HepG2 (cell line): ENCODE measurements around the gene CDK3. TPM values are rescaled to one million over a fixed set of nuclear protein-coding genes. Genes with fewer than 3 reads are reported as not detected.

Source experiments
- ELF3 ChIP-seq: IDR thresholded peaks from 2 replicates; pipeline ENCODE4 v1.6.1; 2016; ENCODE audit warnings: missing genetic modification reagents, missing compliant biosample characterization
- ETV5 ChIP-seq: IDR thresholded peaks from 2 replicates; pipeline ENCODE4 v1.6.1; 2018; ENCODE audit warnings: missing biosample characterization, missing genetic modification reagents, inconsistent platforms, borderline replicate concordance
- JDP2 ChIP-seq: sonication (generic); formaldehyde crosslinking; IDR thresholded peaks from 2 replicates; pipeline ENCODE4 v1.8.1; 2022; ENCODE audit warnings: missing genetic modification reagents, borderline replicate concordance
- MED13 ChIP-seq: sonication (generic); formaldehyde crosslinking; IDR thresholded peaks from 2 replicates; pipeline ENCODE4 v1.5.0; 2020; ENCODE audit warnings: missing genetic modification reagents
- NCOR1 ChIP-seq: fragments of 200-600 bp; sonication (generic); IDR thresholded peaks from 2 replicates; pipeline ENCODE4 v1.7.0; 2017; ENCODE audit warnings: antibody characterized with exemption, low read length, borderline replicate concordance
- RFX3 ChIP-seq: IDR thresholded peaks from 2 replicates; pipeline ENCODE4 v1.6.1; 2016; ENCODE audit warnings: missing biosample characterization, missing genetic modification reagents
- SNAI1 ChIP-seq: sonication (generic); formaldehyde crosslinking; IDR thresholded peaks from 2 replicates; pipeline ENCODE4 v1.5.0; 2020; ENCODE audit warnings: mild to moderate bottlenecking, missing genetic modification reagents, borderline replicate concordance
- SPEN ChIP-seq: sonication (generic); formaldehyde crosslinking; IDR thresholded peaks from 2 replicates; pipeline ENCODE4 v1.5.1; 2020; ENCODE audit warnings: low read depth, mild to moderate bottlenecking, missing genetic modification reagents
- ZFP82 ChIP-seq: sonication (generic); formaldehyde crosslinking; IDR thresholded peaks from 2 replicates; pipeline ENCODE4 v1.5.1; 2020; ENCODE audit warnings: mild to moderate bottlenecking, missing genetic modification reagents, borderline replicate concordance
- ZMYM4 ChIP-seq: sonication (generic); formaldehyde crosslinking; IDR thresholded peaks from 2 replicates; pipeline ENCODE4 v1.8.1; 2023; ENCODE audit warnings: mild to moderate bottlenecking, missing genetic modification reagents
- ZNF251 ChIP-seq: sonication (generic); formaldehyde crosslinking; IDR thresholded peaks from 2 replicates; pipeline ENCODE4 v1.9.0; 2021; ENCODE audit warnings: mild to moderate bottlenecking, missing genetic modification reagents
- ZNF260 ChIP-seq: sonication (generic); formaldehyde crosslinking; IDR thresholded peaks from 2 replicates; pipeline ENCODE4 v1.4.0; 2020; ENCODE audit warnings: missing genetic modification reagents, low read depth, mild to moderate bottlenecking, borderline replicate concordance
- ZNF292 ChIP-seq: sonication (generic); formaldehyde crosslinking; IDR thresholded peaks from 2 replicates; pipeline ENCODE4 v1.8.1; 2022; ENCODE audit warnings: mild to moderate bottlenecking, low read depth, missing genetic modification reagents, borderline replicate concordance
- ZNF329 ChIP-seq: sonication (generic); formaldehyde crosslinking; IDR thresholded peaks from 2 replicates; pipeline ENCODE4 v1.9.0; 2021; ENCODE audit warnings: low read depth, mild to moderate bottlenecking, missing genetic modification reagents
- ZNF33A ChIP-seq: sonication (generic); formaldehyde crosslinking; IDR thresholded peaks from 2 replicates; pipeline ENCODE4 v1.5.1; 2020; ENCODE audit warnings: missing genetic modification reagents, mild to moderate bottlenecking, moderate library complexity, borderline replicate concordance
- ZNF546 ChIP-seq: sonication (generic); formaldehyde crosslinking; conservative IDR thresholded peaks from 2 replicates; pipeline ENCODE4 v1.8.1; 2023; ENCODE audit warnings: mild to moderate bottlenecking, missing genetic modification reagents
- ZNF552 ChIP-seq: sonication (generic); formaldehyde crosslinking; IDR thresholded peaks from 2 replicates; pipeline ENCODE4 v1.9.0; 2022; ENCODE audit warnings: missing genetic modification reagents, mild to moderate bottlenecking, borderline replicate concordance
- ZNF577 ChIP-seq: sonication (generic); formaldehyde crosslinking; IDR thresholded peaks from 2 replicates; pipeline ENCODE4 v1.4.0; 2020; ENCODE audit warnings: mild to moderate bottlenecking, low read depth, missing genetic modification reagents, borderline replicate concordance
- ZNF678 ChIP-seq: sonication (generic); formaldehyde crosslinking; IDR thresholded peaks from 2 replicates; pipeline ENCODE4 v1.4.0; 2020; ENCODE audit warnings: mild to moderate bottlenecking, missing genetic modification reagents
- ZNF879 ChIP-seq: sonication (generic); formaldehyde crosslinking; IDR thresholded peaks from 2 replicates; pipeline ENCODE4 v1.8.1; 2023; ENCODE audit warnings: missing genetic modification reagents
- ZSCAN25 ChIP-seq: sonication (generic); formaldehyde crosslinking; IDR thresholded peaks from 2 replicates; pipeline ENCODE4 v1.8.0; 2022; ENCODE audit warnings: mild to moderate bottlenecking, missing genetic modification reagents
- polyA plus RNA-seq, 8 experiments: library from polyadenylated mRNA; depleted of rRNA in 3 of 8; stranded (reverse) in 7 of 8; unstranded in 1 of 8; fragments of >200 nt; fragmentation: Illumina TruSeq in 4 of 8; extraction: Trizol in 4 of 8; gene quantifications; 2 replicates each; pipeline versions ENCODE4 v1.2.1 to v1.2.3, GENCODE V29; 2011 to 2016; ENCODE audit warnings: low read depth in 4 of 8, missing spikeins in 1 of 8, mixed read lengths in 1 of 8; ENCODE audit not compliant: insufficient read depth in 1 of 8
- total RNA-seq, 5 experiments: library from RNA; depleted of rRNA; stranded (reverse); fragments of >200 nt; fragmentation: Illumina TruSeq; extraction: Trizol; gene quantifications; 2 replicates each; pipeline ENCODE4 v1.2.3, GENCODE V29; 2016; ENCODE audit warnings: low read depth in 1 of 5
- TF ChIP-seq, protein P1 (sequence below): sonication (generic); formaldehyde crosslinking; IDR thresholded peaks from 2 replicates; pipeline ENCODE4 v1.4.0; 2020; ENCODE audit warnings: missing genetic modification reagents
- TF ChIP-seq, protein P2 (sequence below): IDR thresholded peaks from 2 replicates; pipeline ENCODE4 v1.6.1; 2016
- TF ChIP-seq, protein P3 (sequence below): sonication (generic); formaldehyde crosslinking; IDR thresholded peaks from 2 replicates; pipeline ENCODE4 v1.8.1; 2023; ENCODE audit warnings: missing genetic modification reagents, mild to moderate bottlenecking, borderline replicate concordance
- TF ChIP-seq, protein P4 (sequence below): sonication (generic); formaldehyde crosslinking; IDR thresholded peaks from 2 replicates; pipeline ENCODE4 v1.4.0; 2020; ENCODE audit warnings: mild to moderate bottlenecking, missing genetic modification reagents

The CDK3 gene
- total and polyA plus RNA-seq, 2 of the 13 experiments (the other 11 are each of a cell fraction or from before 2014, with no cell fraction given): 5.8 to 11.4 TPM

DNA sequence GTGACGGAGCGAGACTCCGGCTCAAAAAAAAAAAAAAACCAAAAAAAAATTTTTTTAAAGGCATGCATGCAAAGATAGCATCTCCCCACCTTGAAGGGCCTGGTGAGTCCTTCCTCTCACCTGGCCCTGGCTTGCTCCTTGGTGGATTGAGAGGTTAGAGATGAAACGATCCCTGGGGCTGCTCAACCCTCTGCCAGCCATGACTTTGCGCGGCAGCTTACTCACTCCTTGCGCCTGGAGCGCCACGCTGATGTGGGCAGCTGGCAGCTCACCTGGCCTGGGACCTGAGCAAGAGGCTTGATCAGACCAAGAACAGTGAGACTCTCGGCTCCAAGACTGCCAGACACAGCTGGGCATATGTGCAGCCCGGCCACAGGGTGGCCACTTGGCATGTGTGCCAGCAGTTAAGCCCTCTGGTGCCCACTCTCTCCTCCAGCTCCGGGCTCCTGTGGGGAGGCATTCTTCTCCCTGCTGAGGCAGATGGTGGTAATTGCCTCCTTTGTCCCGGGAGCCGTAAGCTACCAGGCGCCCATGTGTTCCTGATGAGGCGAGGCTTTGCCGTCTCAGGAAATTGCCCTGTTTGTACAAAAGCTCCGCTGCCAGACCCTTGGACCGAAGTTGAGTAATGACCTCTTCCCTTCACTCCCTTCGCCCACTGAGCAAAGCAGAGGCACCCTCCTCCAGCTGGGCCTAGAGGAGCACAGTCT lies 31.6 kb downstream of the CDK3 start (continued):
- TF ChIP-seq RFX3 (CRISPR knock-in tag) (no peak), NCOR1 (no peak), ZNF577 (CRISPR knock-in tag) (no peak), SPEN (CRISPR knock-in tag) (peak; percentile 46; the same call in 1 of the 2 replicates), ZNF329 (CRISPR knock-in tag) (no peak), ELF3 (CRISPR knock-in tag) (peak; percentile 25), ZNF546 (CRISPR knock-in tag) (no peak), ZFP82 (no peak), ZNF251 (CRISPR knock-in tag) (no peak), ZMYM4 (0 out of 2 replicates have a peak, but pooled peaks have one; percentile 24), ETV5 (CRISPR knock-in tag) (peak; percentile 75; the same call in 1 of the 2 replicates), ZNF552 (CRISPR knock-in tag) (no peak), MED13 (0 out of 2 replicates have a peak, but pooled peaks have one; percentile 10), JDP2 (CRISPR knock-in tag) (no peak), ZNF879 (CRISPR knock-in tag) (0 out of 2 replicates have a peak, but pooled peaks have one; percentile 43), ZNF33A (CRISPR knock-in tag) (no peak), ZNF260 (no peak), SNAI1 (no peak), ZNF678 (CRISPR knock-in tag) (no peak), ZSCAN25 (peak; percentile 70; the same call in 1 of the 2 replicates), ZNF292 (no peak; the same call in 1 of the 2 replicates)
- TF ChIP-seq, protein P1, sequence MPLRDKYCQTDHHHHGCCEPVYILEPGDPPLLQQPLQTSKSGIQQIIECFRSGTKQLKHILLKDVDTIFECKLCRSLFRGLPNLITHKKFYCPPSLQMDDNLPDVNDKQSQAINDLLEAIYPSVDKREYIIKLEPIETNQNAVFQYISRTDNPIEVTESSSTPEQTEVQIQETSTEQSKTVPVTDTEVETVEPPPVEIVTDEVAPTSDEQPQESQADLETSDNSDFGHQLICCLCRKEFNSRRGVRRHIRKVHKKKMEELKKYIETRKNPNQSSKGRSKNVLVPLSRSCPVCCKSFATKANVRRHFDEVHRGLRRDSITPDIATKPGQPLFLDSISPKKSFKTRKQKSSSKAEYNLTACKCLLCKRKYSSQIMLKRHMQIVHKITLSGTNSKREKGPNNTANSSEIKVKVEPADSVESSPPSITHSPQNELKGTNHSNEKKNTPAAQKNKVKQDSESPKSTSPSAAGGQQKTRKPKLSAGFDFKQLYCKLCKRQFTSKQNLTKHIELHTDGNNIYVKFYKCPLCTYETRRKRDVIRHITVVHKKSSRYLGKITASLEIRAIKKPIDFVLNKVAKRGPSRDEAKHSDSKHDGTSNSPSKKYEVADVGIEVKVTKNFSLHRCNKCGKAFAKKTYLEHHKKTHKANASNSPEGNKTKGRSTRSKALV (CRISPR knock-in tag): no peak
- TF ChIP-seq, protein P2, sequence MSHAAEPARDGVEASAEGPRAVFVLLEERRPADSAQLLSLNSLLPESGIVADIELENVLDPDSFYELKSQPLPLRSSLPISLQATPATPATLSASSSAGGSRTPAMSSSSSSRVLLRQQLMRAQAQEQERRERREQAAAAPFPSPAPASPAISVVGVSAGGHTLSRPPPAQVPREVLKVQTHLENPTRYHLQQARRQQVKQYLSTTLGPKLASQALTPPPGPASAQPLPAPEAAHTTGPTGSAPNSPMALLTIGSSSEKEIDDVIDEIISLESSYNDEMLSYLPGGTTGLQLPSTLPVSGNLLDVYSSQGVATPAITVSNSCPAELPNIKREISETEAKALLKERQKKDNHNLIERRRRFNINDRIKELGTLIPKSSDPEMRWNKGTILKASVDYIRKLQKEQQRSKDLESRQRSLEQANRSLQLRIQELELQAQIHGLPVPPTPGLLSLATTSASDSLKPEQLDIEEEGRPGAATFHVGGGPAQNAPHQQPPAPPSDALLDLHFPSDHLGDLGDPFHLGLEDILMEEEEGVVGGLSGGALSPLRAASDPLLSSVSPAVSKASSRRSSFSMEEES (CRISPR knock-in tag): peak; percentile 35; the same call in 1 of the 2 replicates
- TF ChIP-seq, protein P3, sequence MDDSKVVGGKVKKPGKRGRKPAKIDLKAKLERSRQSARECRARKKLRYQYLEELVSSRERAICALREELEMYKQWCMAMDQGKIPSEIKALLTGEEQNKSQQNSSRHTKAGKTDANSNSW (CRISPR knock-in tag): no peak
- TF ChIP-seq, protein P4, sequence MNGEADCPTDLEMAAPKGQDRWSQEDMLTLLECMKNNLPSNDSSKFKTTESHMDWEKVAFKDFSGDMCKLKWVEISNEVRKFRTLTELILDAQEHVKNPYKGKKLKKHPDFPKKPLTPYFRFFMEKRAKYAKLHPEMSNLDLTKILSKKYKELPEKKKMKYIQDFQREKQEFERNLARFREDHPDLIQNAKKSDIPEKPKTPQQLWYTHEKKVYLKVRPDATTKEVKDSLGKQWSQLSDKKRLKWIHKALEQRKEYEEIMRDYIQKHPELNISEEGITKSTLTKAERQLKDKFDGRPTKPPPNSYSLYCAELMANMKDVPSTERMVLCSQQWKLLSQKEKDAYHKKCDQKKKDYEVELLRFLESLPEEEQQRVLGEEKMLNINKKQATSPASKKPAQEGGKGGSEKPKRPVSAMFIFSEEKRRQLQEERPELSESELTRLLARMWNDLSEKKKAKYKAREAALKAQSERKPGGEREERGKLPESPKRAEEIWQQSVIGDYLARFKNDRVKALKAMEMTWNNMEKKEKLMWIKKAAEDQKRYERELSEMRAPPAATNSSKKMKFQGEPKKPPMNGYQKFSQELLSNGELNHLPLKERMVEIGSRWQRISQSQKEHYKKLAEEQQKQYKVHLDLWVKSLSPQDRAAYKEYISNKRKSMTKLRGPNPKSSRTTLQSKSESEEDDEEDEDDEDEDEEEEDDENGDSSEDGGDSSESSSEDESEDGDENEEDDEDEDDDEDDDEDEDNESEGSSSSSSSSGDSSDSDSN (CRISPR knock-in tag): peak; percentile 57
